Caco-2 (cell line): ENCODE measurements around the gene FARS2. TPM values are rescaled to one million over a fixed set of nuclear protein-coding genes. Genes with fewer than 3 reads are reported as not detected.

ENCODE experiments used
- BruUV-seq: library from RNA; stranded (reverse); fragments of 400-500 nt; replicated peaks from 2 replicates; lab custom pipeline; 2021; lab: Mats Ljungman, UMichigan
- CTCF ChIA-PET: fragments of 300-600 bp; sonication (Branson Sonifier 250); formaldehyde crosslinking; loops from one replicate; lab custom pipeline; 2022; ENCODE audit warnings: antibody characterized with exemption; lab: Charles Lee
- POLR2A ChIA-PET: fragments of 300-600 bp; sonication (Branson Sonifier 250); formaldehyde crosslinking; loops from one replicate; lab custom pipeline; 2022; ENCODE audit warnings: antibody characterized with exemption; lab: Charles Lee
- DNase-seq, 2 experiments: peaks; one replicate each; pipeline versions ENCODE4 v3.0.0 to v3.0.0-alpha.2; 2020 to 2022
- H3K27me3 ChIP-seq: replicated peaks from 2 replicates; pipeline ENCODE4 v1.6.0; 2011; ENCODE audit warnings: low read length; ENCODE audit not compliant: control insufficient read depth, insufficient read depth
- H3K36me3 ChIP-seq: 2 replicates; pipeline ENCODE4 v1.5.1; 2011; ENCODE audit warnings: low read length; ENCODE audit not compliant: control insufficient read depth, insufficient read depth
- H3K4me1 ChIP-seq: fragments of 250-450 bp; sonication (Bioruptor Pico); 2 replicates; pipeline ENCODE4 v1.5.1; 2020; ENCODE audit warnings: mild to moderate bottlenecking
- H3K4me3 ChIP-seq: 2 replicates; pipeline ENCODE4 v1.5.1; 2011; ENCODE audit warnings: low read depth, mild to moderate bottlenecking, control low read depth, low read length
- H3K9me3 ChIP-seq: fragments of 250-450 bp; sonication (Bioruptor Pico); 2 replicates; pipeline ENCODE4 v1.5.1; 2020; ENCODE audit warnings: mild to moderate bottlenecking, moderate library complexity
- H3K27ac Mint-ChIP-seq: one replicate; pipeline ENCODE4 v1.8.0; 2022; ENCODE audit warnings: mixed read lengths; ENCODE audit not compliant: unreplicated experiment
- H3K27me3 Mint-ChIP-seq: one replicate; pipeline ENCODE4 v1.8.0; 2022; ENCODE audit warnings: mixed read lengths; ENCODE audit not compliant: insufficient read depth, unreplicated experiment
- H3K36me3 Mint-ChIP-seq: one replicate; pipeline ENCODE4 v1.8.0; 2022; ENCODE audit warnings: mild to moderate bottlenecking, mixed read lengths; ENCODE audit not compliant: insufficient read depth, unreplicated experiment
- H3K4me1 Mint-ChIP-seq: one replicate; pipeline ENCODE4 v1.8.0; 2022; ENCODE audit warnings: low read depth, mixed read lengths; ENCODE audit not compliant: unreplicated experiment
- H3K4me3 Mint-ChIP-seq: one replicate; pipeline ENCODE4 v1.8.0; 2022; ENCODE audit warnings: mild to moderate bottlenecking, moderate library complexity, mixed read lengths; ENCODE audit not compliant: unreplicated experiment
- H3K9me3 Mint-ChIP-seq: one replicate; pipeline ENCODE4 v1.8.0; 2022; ENCODE audit warnings: mixed read lengths; ENCODE audit not compliant: unreplicated experiment
- CTCF ChIP-seq, 2 experiments: fragments of 200-600 bp in 1 of 2; IDR thresholded peaks; 1 replicate in 1 of 2; 2 replicates in 1 of 2; pipeline versions ENCODE4 v1.5.1 to v1.8.0; 2011 to 2022; ENCODE audit warnings: antibody characterized with exemption in 1 of 2, control low read depth in 1 of 2, inconsistent platforms in 1 of 2, low read depth in 1 of 2, low read length in 1 of 2, mild to moderate bottlenecking in 1 of 2, moderate library complexity in 1 of 2; ENCODE audit not compliant: insufficient read depth in 1 of 2, severe bottlenecking in 1 of 2, unreplicated experiment in 1 of 2
- intact Hi-C: fragments of 100-400 bp; cut with micrococcal nuclease; formaldehyde crosslinking; loops from one replicate; pipeline ENCODE4 v1.10.0; 2022; ENCODE audit not compliant: unreplicated experiment
- total RNA-seq: library from RNA; stranded (reverse); gene quantifications from 2 replicates; pipeline ENCODE4 v1.2.3, GENCODE V29; 2022

FARS2 gene
- total RNA-seq, 1 experiment from 2014 or later = 15.4 TPM

GRCh38 chr6:5305968-5306626 is 44.8 kb downstream of the FARS2 start:
- no TSS peak for BruUV-seq
- Histone ChIP-seq H3K9me3 (no peaks in the 10 kb centered on the region), H3K4me3 (no peak overlapping the region), H3K36me3 (no peaks in the 10 kb centered on the region), H3K4me1 (peaks cover 16% of the 10 kb centered on the region), H3K27me3 (no peaks in the 10 kb centered on the region)
- TF ChIP-seq CTCF (IDR thresholded peaks at IDR 0.05; ENCODE audit: insufficient read depth in 1 of 2, low read depth in 1 of 2, low read length in 1 of 2, severe bottlenecking in 1 of 2, unreplicated experiment in 1 of 2) = no peak
- POLR2A ChIA-PET = no interaction called here
- H3K4me3 Mint-ChIP-seq = peak overlapping the region; percentile 14
- no peaks in the 10 kb centered on the region for H3K27me3 Mint-ChIP-seq
- peak; percentile 29 to 56 for DNase-seq
- CTCF ChIA-PET = interaction anchor here (1.0 kb wide), 1 partner anchor 162 kb away, joined by 3 read pairs; no protein-coding TSS in a partner anchor
- H3K27ac Mint-ChIP-seq = peak overlapping the region; percentile 82
- H3K36me3 Mint-ChIP-seq = no peaks in the 10 kb centered on the region
- intact Hi-C loops = no loop called here
- H3K4me1 Mint-ChIP-seq = peaks cover 14% of the 10 kb centered on the region
- no peaks in the 10 kb centered on the region for H3K9me3 Mint-ChIP-seq

GRCh38 chr6:5307058-5307457 is 45.7 kb downstream of the FARS2 start:
- H3K9me3 Mint-ChIP-seq = no peaks in the 10 kb centered on the region
- intact Hi-C loops = no loop called here
- H3K36me3 Mint-ChIP-seq = no peaks in the 10 kb centered on the region
- H3K4me3 ChIP-seq = no peak overlapping the region
- no peak overlapping the region for H3K27ac Mint-ChIP-seq
- H3K4me1 ChIP-seq = peaks cover 16% of the 10 kb centered on the region
- ChIA-PET POLR2A (no interaction called here), CTCF (no interaction called here)
- no peaks in the 10 kb centered on the region for H3K36me3 ChIP-seq
- no peaks in the 10 kb centered on the region for H3K9me3 ChIP-seq
- H3K27me3 Mint-ChIP-seq = no peaks in the 10 kb centered on the region
- TF ChIP-seq CTCF (IDR thresholded peaks at IDR 0.05; ENCODE audit: insufficient read depth in 1 of 2, low read depth in 1 of 2, low read length in 1 of 2, severe bottlenecking in 1 of 2, unreplicated experiment in 1 of 2) = no peak
- no peak overlapping the region for H3K4me3 Mint-ChIP-seq
- no peaks in the 10 kb centered on the region for H3K27me3 ChIP-seq
- no TSS peak for BruUV-seq
- peaks cover 14% of the 10 kb centered on the region for H3K4me1 Mint-ChIP-seq
- DNase-seq = no peak

- intact Hi-C loops = no loop called here
- BruUV-seq = no TSS peak
Observed at GRCh38 chr6:5308066-5308465, 46.8 kb downstream of the FARS2 start.

More at GRCh38 chr6:5308066-5308465, 46.8 kb downstream of the FARS2 start:
- Mint-ChIP-seq H3K27ac (no peak overlapping the region), H3K27me3 (no peaks in the 10 kb centered on the region), H3K4me1 (peaks cover 6% of the 10 kb centered on the region), H3K4me3 (no peak overlapping the region), H3K36me3 (no peaks in the 10 kb centered on the region), H3K9me3 (no peaks in the 10 kb centered on the region)
- H3K27me3 ChIP-seq = no peaks in the 10 kb centered on the region
- no peak overlapping the region for H3K4me3 ChIP-seq
- no peaks in the 10 kb centered on the region for H3K9me3 ChIP-seq
- no peaks in the 10 kb centered on the region for H3K36me3 ChIP-seq
- ChIA-PET CTCF (no interaction called here), POLR2A (no interaction called here)
- TF ChIP-seq CTCF (IDR thresholded peaks at IDR 0.05; ENCODE audit: insufficient read depth in 1 of 2, low read depth in 1 of 2, low read length in 1 of 2, severe bottlenecking in 1 of 2, unreplicated experiment in 1 of 2) = no peak
- no peak for DNase-seq
- peaks cover 16% of the 10 kb centered on the region for H3K4me1 ChIP-seq
